Activated T-cell treated with anti-CD3 and anti-CD28 coated beads for 24 hours (primary cell): ENCODE data around the gene MICALL1.

Source experiments
- DNase-seq: peaks from one replicate; pipeline ENCODE4 v3.0.0-alpha.2; 2020; ENCODE audit warnings: low read depth

Gene MICALL1

GRCh38 chr22:37983860-37984791, 78.0 kb downstream of the MICALL1 start, which contains the start of gene SOX10:
SOX10 (minus strand) TSS chr22:37984555; CDS start chr22:37983784, 771 bp downstream.
- DNase-seq = no peak

- DNase-seq = no peak
These were observed 79.0 kb downstream of the MICALL1 start for GRCh38 chr22:37985050-37985585.

GRCh38 chr22:37985751-37986281, 79.7 kb downstream of the MICALL1 start:
- DNase-seq = no peak

GRCh38 chr22:37986371-37986770, 80.3 kb downstream of the MICALL1 start:
- DNase-seq = no peak

- no peak for DNase-seq
These were observed 83.3 kb downstream of the MICALL1 start for GRCh38 chr22:37989146-37990045.

GRCh38 chr22:37990301-37990700, 84.2 kb downstream of the MICALL1 start:
- no peak for DNase-seq

- DNase-seq = no peak
These were observed 84.8 kb downstream of the MICALL1 start for GRCh38 chr22:37990862-37991261.

GRCh38 chr22:37991731-37992442, 85.8 kb downstream of the MICALL1 start:
- no peak for DNase-seq
